HFFc6 (cell line): ENCODE data around the gene DEFB125. TPM values are rescaled to one million over a fixed set of nuclear protein-coding genes. Genes with fewer than 3 reads are reported as not detected.

Source experiments
- DNase-seq: peaks from one replicate; pipeline ENCODE4 v3.0.0-alpha.2; 2018
- H3K27ac Mint-ChIP-seq: 2 replicates; pipeline ENCODE4 v1.8.0; 2020; ENCODE audit warnings: mild to moderate bottlenecking, mixed read lengths
- H3K27me3 Mint-ChIP-seq: 2 replicates; pipeline ENCODE4 v1.8.0; 2021; ENCODE audit warnings: mild to moderate bottlenecking, moderate library complexity, mixed read lengths; ENCODE audit not compliant: insufficient read depth
- H3K36me3 Mint-ChIP-seq: 2 replicates; pipeline ENCODE4 v1.8.0; 2021; ENCODE audit warnings: low read depth, mixed read lengths
- H3K4me1 Mint-ChIP-seq: 2 replicates; pipeline ENCODE4 v1.8.0; 2020; ENCODE audit warnings: low read depth, mixed read lengths
- H3K4me3 Mint-ChIP-seq: 2 replicates; pipeline ENCODE4 v1.8.0; 2020; ENCODE audit warnings: mild to moderate bottlenecking, moderate library complexity, mixed read lengths
- H3K9me3 Mint-ChIP-seq: 2 replicates; pipeline ENCODE4 v1.8.0; 2020; ENCODE audit warnings: mild to moderate bottlenecking, mixed read lengths
- total RNA-seq, 6 experiments: library from RNA; stranded (reverse); fragmentation: NEBNext Ultra II Directional; extraction: Animal tissue kit (Norgen Biotek cat#: 25700); gene quantifications; 2 replicates in 1 of 6; 3 replicates in 5 of 6; pipeline ENCODE4 v1.2.3, GENCODE V29; 2021
- TF ChIP-seq, protein P1 (sequence below): fragments of 200-600 bp; sonication (generic); IDR thresholded peaks from 2 replicates; pipeline ENCODE4 v1.5.0; 2021; ENCODE audit warnings: antibody characterized with exemption, mild to moderate bottlenecking

Gene DEFB125
- total RNA-seq, 6 experiments from 2014 or later: not detected

DNA sequence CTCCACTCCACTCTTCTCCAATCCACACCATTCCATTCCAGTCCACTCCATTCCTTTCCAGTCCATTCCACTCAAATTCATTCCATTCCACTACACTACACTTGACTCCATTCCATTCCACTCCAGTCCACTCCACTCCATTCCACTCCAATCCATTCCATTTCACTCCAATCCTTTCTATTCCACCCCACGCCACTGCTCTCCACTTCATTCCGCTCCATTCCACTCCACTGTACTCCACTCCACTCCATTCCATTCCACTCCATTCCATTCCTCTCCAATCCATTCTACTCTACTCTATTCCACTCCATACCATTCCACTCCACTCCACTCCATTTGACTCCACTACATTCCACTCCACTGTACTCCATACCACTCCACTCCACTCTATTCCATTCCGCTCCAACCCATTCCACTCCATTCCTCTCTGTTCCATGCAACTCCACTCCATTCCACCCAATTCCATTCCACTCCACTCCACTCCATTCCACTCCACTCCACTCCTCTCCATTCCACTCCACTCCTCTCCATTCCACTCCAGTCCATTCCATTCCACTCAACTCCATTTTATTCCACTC lies 23.4 kb upstream of the DEFB125 start:
- no peak overlapping the region for H3K4me3 Mint-ChIP-seq
- no peak for DNase-seq
- H3K27ac Mint-ChIP-seq: no peak overlapping the region
- H3K36me3 Mint-ChIP-seq: no peaks in the 10 kb centered on the region
- no peaks in the 10 kb centered on the region for H3K4me1 Mint-ChIP-seq
- TF ChIP-seq, protein P1, sequence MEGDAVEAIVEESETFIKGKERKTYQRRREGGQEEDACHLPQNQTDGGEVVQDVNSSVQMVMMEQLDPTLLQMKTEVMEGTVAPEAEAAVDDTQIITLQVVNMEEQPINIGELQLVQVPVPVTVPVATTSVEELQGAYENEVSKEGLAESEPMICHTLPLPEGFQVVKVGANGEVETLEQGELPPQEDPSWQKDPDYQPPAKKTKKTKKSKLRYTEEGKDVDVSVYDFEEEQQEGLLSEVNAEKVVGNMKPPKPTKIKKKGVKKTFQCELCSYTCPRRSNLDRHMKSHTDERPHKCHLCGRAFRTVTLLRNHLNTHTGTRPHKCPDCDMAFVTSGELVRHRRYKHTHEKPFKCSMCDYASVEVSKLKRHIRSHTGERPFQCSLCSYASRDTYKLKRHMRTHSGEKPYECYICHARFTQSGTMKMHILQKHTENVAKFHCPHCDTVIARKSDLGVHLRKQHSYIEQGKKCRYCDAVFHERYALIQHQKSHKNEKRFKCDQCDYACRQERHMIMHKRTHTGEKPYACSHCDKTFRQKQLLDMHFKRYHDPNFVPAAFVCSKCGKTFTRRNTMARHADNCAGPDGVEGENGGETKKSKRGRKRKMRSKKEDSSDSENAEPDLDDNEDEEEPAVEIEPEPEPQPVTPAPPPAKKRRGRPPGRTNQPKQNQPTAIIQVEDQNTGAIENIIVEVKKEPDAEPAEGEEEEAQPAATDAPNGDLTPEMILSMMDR: no peak
- no peaks in the 10 kb centered on the region for H3K9me3 Mint-ChIP-seq
- H3K27me3 Mint-ChIP-seq: no peaks in the 10 kb centered on the region

DNA sequence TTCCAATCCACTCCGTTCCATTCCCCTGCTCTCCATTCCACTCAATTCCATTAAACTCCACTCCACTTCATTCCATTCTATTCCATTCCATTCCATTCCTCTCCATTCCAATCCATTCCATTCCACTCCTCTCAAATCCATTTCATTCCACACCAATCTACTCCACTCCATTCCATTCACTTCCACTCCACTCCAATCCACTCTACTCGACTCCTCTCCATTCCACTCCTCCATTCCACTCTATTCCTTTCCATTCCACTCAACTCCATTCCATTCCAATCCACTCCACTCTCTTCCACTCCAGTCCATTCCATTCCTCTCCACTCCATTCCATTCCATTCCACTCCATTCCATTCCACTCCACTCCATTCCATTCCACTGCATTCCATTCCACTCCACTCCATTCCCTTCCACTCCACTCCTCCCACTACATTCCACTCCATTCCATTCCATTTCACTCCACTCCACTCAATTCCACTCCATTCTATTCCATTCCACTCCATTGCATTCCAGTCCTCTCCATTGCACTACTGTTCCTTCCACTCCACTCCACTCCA lies 22.6 kb upstream of the DEFB125 start:
- H3K4me3 Mint-ChIP-seq: no peak overlapping the region
- H3K27ac Mint-ChIP-seq: no peak overlapping the region
- no peaks in the 10 kb centered on the region for H3K36me3 Mint-ChIP-seq
- no peaks in the 10 kb centered on the region for H3K9me3 Mint-ChIP-seq
- H3K27me3 Mint-ChIP-seq: no peaks in the 10 kb centered on the region
- DNase-seq: no peak
- H3K4me1 Mint-ChIP-seq: no peaks in the 10 kb centered on the region
- TF ChIP-seq, protein P1: no peak

DNA sequence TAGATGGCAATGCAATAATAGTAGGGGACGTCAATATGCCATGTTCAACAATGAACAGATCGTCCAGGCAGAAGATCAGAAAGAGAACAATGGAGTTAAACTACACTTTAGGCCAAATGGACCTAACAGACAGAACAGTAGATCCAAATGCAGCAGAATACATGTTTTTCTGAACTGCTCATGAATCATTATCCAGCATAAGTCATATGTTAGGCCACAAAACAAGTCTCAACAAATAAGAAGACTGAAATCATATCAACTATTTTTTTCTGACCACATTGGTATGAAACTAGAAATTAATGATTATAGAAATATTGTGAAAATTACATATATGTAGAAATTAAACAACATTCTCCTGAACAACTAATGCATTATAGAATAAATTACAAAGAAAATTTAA lies 10.2 kb upstream of the DEFB125 start:
- TF ChIP-seq, protein P1: no peak
- Mint-ChIP-seq H3K9me3 (no peaks in the 10 kb centered on the region), H3K27ac (no peak overlapping the region), H3K4me3 (no peak overlapping the region), H3K4me1 (no peaks in the 10 kb centered on the region), H3K36me3 (no peaks in the 10 kb centered on the region), H3K27me3 (no peaks in the 10 kb centered on the region; the same call in none of the 2 replicates)
- DNase-seq: no peak

DNA sequence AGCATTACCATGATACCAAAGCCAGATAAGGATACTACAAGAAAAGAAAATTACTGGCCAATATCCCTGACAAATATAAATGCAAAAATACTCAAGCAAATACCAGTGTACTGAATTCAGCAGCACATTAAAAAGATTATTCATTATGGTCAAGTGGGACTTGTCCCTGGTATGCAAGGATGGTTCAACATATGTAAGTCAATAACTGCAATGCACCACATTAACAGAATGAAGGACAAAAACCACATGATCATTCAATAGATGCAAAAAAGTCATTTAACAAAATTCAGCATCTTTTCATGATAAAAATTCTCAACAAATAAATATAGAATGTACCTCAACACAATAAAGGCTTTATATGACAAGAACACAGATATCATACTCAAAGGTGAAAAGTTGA lies 9.1 kb upstream of the DEFB125 start:
- H3K36me3 Mint-ChIP-seq: no peaks in the 10 kb centered on the region
- H3K4me3 Mint-ChIP-seq: no peak overlapping the region
- TF ChIP-seq, protein P1: no peak
- H3K27ac Mint-ChIP-seq: no peak overlapping the region
- no peak for DNase-seq
- no peaks in the 10 kb centered on the region for H3K9me3 Mint-ChIP-seq
- H3K27me3 Mint-ChIP-seq: no peaks in the 10 kb centered on the region; the same call in none of the 2 replicates
- H3K4me1 Mint-ChIP-seq: no peaks in the 10 kb centered on the region

DNA sequence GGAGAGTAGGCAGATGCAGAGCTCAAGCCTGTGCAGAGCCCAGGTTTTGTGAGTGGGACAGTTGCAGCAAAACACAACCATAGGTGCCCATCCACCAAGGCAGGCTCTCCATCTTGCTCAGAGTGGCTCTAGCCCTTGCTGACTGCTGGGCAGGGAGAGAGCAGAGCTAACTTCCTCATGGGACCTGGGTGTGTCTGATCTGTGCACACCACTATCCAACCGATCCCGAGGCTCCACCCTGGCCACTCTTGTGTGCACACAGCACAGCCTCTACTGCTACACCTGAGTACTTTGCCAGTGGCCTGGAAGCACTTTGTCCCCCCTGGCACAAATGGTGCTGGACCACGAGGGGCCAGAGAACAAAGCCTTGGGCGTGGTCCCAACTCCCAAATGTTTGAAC lies 7.9 kb upstream of the DEFB125 start:
- H3K4me3 Mint-ChIP-seq: no peak overlapping the region
- H3K27ac Mint-ChIP-seq: no peak overlapping the region
- DNase-seq: no peak
- TF ChIP-seq, protein P1: no peak
- no peaks in the 10 kb centered on the region; the same call in none of the 2 replicates for H3K27me3 Mint-ChIP-seq
- H3K4me1 Mint-ChIP-seq: no peaks in the 10 kb centered on the region
- no peaks in the 10 kb centered on the region for H3K36me3 Mint-ChIP-seq
- H3K9me3 Mint-ChIP-seq: no peaks in the 10 kb centered on the region
